H1 (cell line): ENCODE results near the gene GPR160.

Source experiments
- BRCA1 ChIP-seq: IDR thresholded peaks from 2 replicates; pipeline ENCODE4 v1.6.1; 2012; ENCODE audit warnings: low read depth, low read length, improper control_type of control experiment
- CTCF ChIP-seq, 3 experiments: IDR thresholded peaks; 1 replicate in 2 of 3; 2 replicates in 1 of 3; pipeline versions ENCODE4 v1.5.1 to v1.6.1; 2011; ENCODE audit warnings: low read length in 3 of 3, mild to moderate bottlenecking in 3 of 3, inconsistent platforms in 2 of 3, low read depth in 1 of 3, moderate library complexity in 1 of 3; ENCODE audit not compliant: insufficient read depth in 1 of 3; ENCODE audit errors: control extremely low read depth in 1 of 3
- GTF2F1 ChIP-seq: IDR thresholded peaks from 2 replicates; pipeline ENCODE4 v1.6.1; 2012; ENCODE audit warnings: low read depth, low read length, improper control_type of control experiment, borderline replicate concordance
- HDAC6 ChIP-seq: IDR thresholded peaks from one replicate; pipeline ENCODE4 v1.7.1; 2012; ENCODE audit warnings: low read depth, mild to moderate bottlenecking, inconsistent platforms, low read length, moderate library complexity
- KDM5A ChIP-seq: fragments of 200-600 bp; IDR thresholded peaks from 2 replicates; pipeline ENCODE4 v1.7.1; 2012; ENCODE audit warnings: mild to moderate bottlenecking, low read length, inconsistent platforms, mixed read lengths
- MAFK ChIP-seq: IDR thresholded peaks from 2 replicates; pipeline ENCODE4 v1.6.1; 2012; ENCODE audit warnings: low read depth, mild to moderate bottlenecking, improper control_type of control experiment, low read length
- RAD21 ChIP-seq, 2 experiments: IDR thresholded peaks in 1 of 2; conservative IDR thresholded peaks in 1 of 2; 2 replicates each; pipeline ENCODE4 v1.6.1; 2011; ENCODE audit warnings: low read depth in 2 of 2, low read length in 2 of 2, improper control_type of control experiment in 1 of 2, inconsistent platforms in 1 of 2, mild to moderate bottlenecking in 1 of 2, moderate library complexity in 1 of 2
- RNF2 ChIP-seq: fragments of 200-900, 300-1000 bp; sonication (generic); IDR thresholded peaks from 2 replicates; pipeline ENCODE4 v1.7.1; 2016; ENCODE audit warnings: borderline replicate concordance, low read depth, mild to moderate bottlenecking, antibody characterized with exemption, low read length; ENCODE audit not compliant: poor library complexity, severe bottlenecking; ENCODE audit errors: missing control alignments
- SP1 ChIP-seq: IDR thresholded peaks from 2 replicates; pipeline ENCODE4 v1.6.1; 2011; ENCODE audit warnings: low read depth, low read length

GRCh38 chr3:170128259-170128976 lies 90.6 kb downstream of the GPR160 start:
- TF ChIP-seq BRCA1: no peak
- TF ChIP-seq CTCF (IDR thresholded peaks at IDR 0.05; ENCODE audit: control extremely low read depth in 1 of 3, insufficient read depth in 1 of 3, low read depth in 1 of 3, low read length in 3 of 3): no peak
- no peak for TF ChIP-seq MAFK
- no peak for TF ChIP-seq RNF2
- TF ChIP-seq HDAC6: no peak
- no peak for TF ChIP-seq KDM5A
- no peak for TF ChIP-seq GTF2F1
- no peak for TF ChIP-seq RAD21 (IDR thresholded peaks at IDR 0.05 in 1 of 2, conservative IDR thresholded peaks at IDR 0.05 in 1 of 2; ENCODE audit: low read depth in 2 of 2, low read length in 2 of 2)
- TF ChIP-seq SP1: no peak
